Measurements from ENCODE around the gene TPBG.
"Not testable (repeated sequence)": the region's sequence is repeated elsewhere in the genome, so short reads cannot be mapped to it uniquely, and the experiment has no call there.

Gene TPBG

DNA sequence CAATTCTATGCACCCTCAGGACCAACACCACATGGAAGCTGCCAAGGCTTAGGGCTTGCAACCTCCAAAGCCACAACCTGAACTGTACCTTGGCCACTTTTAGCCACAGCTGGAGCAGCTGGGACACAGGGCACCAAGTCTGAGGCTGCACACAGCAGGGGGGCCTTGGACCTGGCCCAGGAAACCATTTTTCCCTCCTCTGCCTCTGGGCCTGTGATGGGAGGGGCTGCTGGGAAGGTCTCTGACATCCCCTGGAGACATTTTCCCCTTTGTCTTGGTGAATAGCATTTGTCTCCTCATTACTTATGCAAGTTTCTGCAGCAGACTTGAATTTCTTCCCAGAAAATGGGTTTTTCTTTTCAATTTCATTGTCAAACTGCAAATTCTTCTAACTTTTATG, 13.0 kb downstream of the TPBG start:
- no peak for DNase-seq

DNA sequence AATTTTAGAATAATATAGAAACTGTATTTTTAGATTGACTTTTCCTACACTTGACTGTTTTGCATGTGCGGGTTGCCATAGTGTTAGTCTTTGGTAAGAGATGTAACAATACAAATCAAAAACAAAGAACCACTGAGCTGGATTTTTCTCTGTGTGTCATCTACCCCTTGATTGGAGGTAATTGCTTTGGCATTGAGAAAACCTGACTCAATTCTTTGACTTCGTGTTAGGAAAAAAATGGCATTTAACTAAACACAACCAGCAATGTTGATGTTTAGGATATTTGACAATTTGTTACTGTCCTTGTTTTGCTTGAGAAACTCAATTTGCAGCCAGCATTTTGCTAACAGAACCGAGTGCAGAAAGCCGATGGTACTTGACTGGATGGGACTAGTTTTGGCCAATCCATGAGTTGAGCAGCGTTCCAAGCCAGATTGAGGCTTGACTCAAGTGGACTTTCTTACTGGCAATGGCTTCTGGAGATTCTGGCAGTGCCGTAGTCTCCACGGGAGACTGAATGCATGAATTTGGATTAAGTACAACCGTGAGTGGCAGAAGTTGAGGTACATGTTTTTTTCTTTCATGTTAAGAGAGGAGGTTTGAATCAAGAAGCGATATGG, 17.1 kb downstream of the TPBG start:
- no peak for DNase-seq

DNA sequence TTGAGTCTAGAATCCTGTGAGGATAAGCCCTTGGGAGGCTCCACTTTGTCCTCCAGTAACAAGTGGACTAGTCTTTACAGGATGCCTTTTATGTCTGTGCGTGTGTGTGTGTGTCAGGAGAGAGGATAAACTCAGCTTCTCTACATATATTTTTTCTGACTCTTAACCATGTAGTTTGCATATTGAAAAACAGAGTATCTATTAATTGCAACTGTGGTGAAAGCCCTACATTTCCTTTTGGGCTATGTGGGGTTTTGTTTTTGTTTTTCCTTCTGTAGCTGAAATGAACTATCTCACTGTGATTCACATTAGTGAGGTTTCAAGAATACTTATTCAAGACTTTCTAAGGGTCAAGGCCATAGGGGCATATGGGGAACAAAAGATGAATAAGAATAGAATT, 17.7 kb downstream of the TPBG start:
- DNase-seq: no peak

DNA sequence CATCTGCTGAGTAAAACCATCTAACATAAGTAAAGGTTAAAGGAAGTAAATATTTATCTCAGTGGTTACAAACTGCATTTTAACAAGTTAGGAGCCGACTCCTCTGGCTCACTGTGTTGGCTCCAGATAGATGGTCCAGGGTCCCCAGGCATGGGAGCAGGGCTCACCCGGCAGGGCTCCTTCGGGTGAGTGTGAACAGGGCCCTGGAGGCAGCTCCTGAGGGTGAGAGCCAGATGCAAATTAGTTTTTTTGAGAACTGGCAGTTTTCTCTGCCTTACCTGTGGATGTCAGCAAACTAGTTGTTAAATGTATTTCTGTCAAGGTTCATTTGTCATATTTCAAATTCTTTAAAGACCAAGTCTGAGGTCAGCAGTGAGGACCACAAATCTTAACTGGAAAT, 21.5 kb downstream of the TPBG start:
- no peak for DNase-seq

DNA sequence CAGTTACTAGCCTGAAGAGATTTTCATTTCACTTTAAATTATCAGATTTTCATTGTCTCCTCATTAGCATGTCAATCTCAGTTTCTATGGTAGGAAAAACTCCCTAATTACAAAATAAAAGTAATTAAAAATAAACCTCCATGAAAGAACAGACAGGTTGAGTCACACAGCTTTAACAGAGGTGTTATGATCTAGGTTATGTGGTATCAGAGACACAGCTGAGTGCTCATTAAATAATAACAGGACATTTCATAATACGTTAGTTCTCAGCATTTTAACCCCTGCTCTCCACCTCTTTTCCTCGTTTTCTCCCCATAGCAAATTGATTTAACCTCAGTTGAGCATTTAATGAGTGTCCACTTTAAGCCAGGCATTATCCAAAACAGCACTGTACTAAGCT, 21.9 kb downstream of the TPBG start:
- DNase-seq: no peak

DNA sequence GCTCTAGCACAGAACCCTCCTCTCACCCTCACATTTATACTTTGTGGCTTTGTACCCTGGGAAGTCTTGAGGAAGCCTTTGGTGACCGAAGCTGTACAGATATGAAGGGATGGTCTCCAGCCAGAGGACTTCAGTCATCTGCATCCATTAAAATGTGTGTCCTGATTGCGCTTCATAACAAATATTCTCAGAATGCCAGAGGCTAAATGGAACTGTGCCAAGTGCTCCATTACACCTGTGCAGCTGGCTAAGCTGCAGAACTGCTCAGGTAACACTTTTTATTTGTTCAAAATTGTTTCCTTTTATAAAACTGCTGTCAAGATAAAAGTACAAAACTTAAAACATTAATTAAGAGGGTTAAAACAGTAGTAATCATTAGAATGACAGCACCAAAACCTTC, 22.3 kb downstream of the TPBG start:
- no peak for DNase-seq

DNA sequence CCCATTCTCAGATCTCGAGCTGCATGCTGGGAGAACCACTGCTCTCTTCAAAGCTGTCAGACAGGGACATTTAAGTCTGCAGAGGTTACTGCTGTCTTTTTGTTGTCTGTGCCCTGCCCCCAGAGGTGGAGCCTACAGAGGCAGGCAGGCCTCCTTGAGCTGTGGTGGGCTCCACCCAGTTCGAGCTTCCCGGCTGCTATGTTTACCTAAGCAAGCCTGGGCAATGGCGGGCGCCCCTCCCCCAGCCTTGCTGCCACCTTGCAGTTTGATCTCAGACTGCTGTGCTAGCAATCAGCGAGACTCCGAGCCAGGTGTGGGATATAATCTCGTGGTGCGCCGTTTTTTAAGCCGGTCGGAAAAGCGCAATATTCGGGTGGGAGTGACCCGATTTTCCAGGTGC, 31.2 kb downstream of the TPBG start:
- not testable (repeated sequence) for DNase-seq

DNA sequence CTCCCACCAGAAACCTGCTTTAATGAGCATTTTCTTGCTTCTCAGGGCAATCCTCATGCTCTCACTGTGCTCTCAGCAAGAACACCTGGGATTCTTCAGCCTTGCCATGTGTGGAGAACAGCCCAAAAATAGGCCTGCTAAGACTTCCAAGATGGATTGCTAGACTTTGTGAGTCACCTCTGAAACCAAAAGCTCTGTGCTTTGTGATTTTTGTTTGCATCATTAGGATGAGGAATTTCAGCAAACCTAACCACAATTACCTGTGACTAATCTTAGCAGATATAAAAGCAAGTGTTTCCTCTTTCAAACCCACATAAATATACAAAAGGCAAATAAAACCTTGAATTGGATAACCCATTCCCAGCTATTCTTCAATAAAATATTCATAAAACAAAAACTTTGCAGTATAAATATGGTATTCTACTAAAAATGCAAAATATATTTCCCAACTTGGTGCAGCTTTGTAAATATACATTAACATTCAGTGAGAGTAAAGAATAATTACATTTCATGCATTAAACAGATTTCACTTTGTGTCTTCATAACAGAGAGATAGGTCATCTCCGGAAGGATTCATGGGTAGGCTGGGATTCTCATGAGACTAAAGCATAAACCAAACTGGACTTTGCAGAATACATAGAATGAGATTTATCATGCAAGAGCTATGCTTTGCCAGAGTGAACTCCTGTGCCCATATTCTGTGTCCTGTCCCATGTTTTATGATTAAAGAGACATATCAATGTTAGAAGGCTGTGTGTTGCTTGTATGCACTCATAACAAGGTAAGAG, 33.5 kb downstream of the TPBG start:
- DNase-seq: no peak

DNA sequence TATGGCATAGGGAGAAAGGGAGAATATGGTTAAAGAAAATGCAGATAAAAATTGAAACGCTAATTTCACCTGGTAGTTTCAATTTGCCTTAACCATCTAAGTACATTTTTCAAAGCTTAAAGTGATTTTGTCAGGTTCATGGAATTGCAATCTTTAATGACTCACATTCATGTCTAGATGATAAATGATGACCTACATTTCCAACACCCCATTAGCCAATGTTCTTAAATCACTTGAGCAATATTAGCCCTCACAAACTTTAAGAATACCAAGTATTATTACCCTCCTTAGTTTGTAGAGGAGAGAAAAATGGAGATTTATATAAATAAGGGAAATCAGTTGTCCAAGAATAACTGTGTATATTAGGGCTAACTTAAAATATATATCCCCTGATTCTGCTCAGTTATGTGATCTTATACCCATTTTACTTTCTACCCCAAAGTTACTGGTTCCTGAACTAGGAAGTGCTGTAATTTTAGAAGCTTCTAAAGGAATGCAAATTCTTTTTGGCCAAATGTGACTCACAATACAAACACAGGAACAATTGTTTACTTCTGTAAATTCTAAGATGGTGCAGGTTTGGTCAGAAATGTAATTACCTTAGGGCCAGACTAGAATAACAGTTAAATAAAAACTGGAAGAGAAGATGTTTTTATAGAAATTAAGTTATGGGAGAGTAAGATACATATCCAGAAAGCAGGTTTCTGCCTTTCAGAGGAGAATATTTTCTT, 34.5 kb downstream of the TPBG start:
- DNase-seq: no peak

DNA sequence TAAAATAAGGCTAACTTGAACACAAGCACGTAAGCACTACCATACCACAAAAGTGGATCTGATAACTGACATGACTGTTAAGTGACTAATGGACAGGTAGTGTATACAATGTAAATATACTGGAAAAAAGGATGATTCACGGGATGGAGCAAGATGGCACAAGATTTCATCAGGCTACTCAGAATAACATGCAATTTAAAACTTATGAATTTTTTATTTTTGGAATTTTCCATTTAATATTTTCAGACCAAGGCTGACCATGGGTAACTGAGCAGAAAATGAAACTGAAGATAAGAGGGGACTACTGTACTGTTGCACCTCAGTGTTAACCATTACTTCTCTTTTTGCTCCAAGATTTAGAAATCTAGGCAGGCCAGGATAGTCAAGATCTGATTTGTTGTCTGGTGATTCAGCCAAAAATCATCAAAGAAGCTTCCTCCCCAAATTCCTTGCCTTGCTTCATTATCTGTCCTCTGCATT, 45.4 kb downstream of the TPBG start:
- DNase-seq: no peak

DNA sequence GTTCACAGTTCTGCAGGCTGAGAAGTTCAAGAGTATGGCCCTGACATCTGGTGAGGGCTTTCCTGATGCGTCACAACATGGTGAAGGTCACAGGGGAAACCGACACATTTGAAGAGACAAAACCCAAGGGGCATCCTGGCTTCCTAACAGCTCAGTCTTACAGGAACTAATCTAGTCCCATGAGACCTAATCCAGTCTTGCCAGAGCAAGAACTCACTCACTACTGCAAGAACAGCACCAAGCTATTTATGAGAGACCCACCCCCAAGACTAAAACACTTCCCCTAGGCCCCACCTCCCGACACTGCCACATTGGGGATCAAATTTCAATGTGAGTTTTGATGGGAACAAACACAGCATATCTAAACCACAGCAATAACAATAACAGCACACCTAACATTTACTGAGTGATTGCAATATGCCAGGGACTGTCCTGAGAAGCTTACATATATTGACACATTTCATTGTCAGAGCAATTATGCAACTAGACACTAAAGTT, 46.6 kb downstream of the TPBG start:
- DNase-seq: no peak

DNA sequence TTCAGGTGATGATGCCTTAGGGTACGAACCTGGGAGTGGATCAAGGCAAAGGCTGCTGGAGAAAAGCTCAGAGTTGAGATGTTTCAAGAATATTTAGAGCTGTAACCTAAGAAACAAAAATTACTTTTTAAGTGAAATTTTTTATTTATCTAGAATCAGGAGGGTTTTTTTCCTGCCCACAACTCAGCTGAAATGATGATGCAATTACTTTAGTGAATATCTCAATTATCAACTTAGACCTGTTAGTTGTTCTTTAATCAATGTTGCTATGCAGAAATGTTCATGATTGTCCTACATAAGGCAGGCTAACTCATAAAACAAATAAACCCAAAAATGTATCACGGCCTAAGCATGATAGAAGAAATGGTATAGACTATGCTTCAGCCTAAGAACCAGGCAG, 50.3 kb downstream of the TPBG start:
- DNase-seq: no peak

DNA sequence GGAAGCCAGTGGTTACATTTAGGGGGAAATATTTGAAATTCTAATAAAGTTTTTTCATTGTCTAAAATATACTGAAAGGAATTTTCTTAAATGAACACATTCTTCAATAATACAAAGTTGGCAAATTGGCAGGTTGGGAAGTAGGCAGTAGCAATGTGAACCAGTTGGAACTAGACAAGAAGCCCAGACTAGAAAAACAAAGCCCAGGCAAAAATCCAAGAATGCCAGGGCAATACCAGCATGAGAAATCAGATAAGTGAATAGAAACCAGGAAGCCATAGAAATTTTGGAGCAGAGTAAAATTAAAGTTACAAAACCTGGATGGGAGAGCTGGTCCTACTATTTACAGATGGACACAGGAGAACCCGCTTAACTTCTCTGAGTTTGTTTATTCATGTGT, 52.2 kb downstream of the TPBG start:
- no peak for DNase-seq

DNA sequence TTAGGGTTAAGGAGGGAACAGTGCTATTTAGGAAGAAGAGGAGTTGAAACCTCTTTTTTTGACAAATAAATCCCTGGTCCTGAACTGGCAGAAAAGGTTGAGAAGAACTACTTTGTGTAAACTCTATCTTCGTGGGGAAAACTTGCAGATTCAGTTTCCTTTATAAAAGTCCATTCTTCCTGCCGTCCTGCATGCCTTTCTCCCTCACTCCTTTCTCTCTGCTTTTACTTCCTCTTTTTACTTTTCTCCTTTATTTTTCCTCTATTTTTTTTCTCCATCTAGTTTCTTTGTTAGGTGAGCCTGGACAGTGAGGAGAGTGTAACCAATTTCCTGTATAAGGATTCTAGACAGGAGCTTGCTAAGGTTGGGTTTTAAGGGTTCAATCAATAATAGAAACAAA, 52.7 kb downstream of the TPBG start:
- no peak for DNase-seq

All from T-helper 1 cell (primary cell).